Colonic mucosa (tissue), 4 donors: ENCODE data around the gene ZNF652. TPM values are rescaled to one million over a fixed set of nuclear protein-coding genes. Genes with fewer than 3 reads are reported as not detected.

Experiments used
- DNase-seq: peaks from one replicate; pipeline ENCODE4 v3.0.0-alpha.2; 2020
- H3K27ac ChIP-seq: fragments of 200-600 bp; one replicate; pipeline ENCODE4 v1.8.0; 2021
- H3K27me3 ChIP-seq: fragments of 200-600 bp; one replicate; pipeline ENCODE4 v1.8.0; 2021
- H3K36me3 ChIP-seq: fragments of 200-600 bp; one replicate; pipeline ENCODE4 v1.8.0; 2021
- H3K4me1 ChIP-seq: fragments of 200-600 bp; one replicate; pipeline ENCODE4 v1.8.0; 2021; ENCODE audit warnings: mild to moderate bottlenecking
- H3K4me3 ChIP-seq: fragments of 200-600 bp; one replicate; pipeline ENCODE4 v1.8.0; 2021
- H3K9ac ChIP-seq, 2 donors: one replicate each; pipeline ENCODE4 v1.7.0; 2013; ENCODE audit warnings: control low read depth in 2 of 2, low read depth in 2 of 2, low read length in 2 of 2
- H3K9me3 ChIP-seq: fragments of 200-600 bp; one replicate; pipeline ENCODE4 v1.8.0; 2021
- CTCF ChIP-seq: fragments of 200-600 bp; IDR thresholded peaks from one replicate; pipeline ENCODE4 v1.8.0; 2022; ENCODE audit warnings: antibody characterized with exemption, mild to moderate bottlenecking
- intact Hi-C: fragments of 100-400 bp; cut with DNase I; formaldehyde crosslinking; loops from one replicate; pipeline ENCODE4 v1.14.1; 2022
- total RNA-seq, 2 donors: library from RNA; stranded (reverse); fragmentation: NEBNext Ultra II Directional in 1 of 2; extraction: Animal tissue kit (Norgen Biotek cat#: 25700) in 1 of 2; gene quantifications; one replicate each; pipeline ENCODE4 v1.2.1, GENCODE V29; 2021
- donor health status: healthy.
- donor health status: DM: no; HTN: no; CAD: no.
- donor health status: DM: no; HTN: no; CAD: no.

The ZNF652 gene
- total RNA-seq, 2 donors from 2014 or later: 38.1 to 62.5 TPM

DNA sequence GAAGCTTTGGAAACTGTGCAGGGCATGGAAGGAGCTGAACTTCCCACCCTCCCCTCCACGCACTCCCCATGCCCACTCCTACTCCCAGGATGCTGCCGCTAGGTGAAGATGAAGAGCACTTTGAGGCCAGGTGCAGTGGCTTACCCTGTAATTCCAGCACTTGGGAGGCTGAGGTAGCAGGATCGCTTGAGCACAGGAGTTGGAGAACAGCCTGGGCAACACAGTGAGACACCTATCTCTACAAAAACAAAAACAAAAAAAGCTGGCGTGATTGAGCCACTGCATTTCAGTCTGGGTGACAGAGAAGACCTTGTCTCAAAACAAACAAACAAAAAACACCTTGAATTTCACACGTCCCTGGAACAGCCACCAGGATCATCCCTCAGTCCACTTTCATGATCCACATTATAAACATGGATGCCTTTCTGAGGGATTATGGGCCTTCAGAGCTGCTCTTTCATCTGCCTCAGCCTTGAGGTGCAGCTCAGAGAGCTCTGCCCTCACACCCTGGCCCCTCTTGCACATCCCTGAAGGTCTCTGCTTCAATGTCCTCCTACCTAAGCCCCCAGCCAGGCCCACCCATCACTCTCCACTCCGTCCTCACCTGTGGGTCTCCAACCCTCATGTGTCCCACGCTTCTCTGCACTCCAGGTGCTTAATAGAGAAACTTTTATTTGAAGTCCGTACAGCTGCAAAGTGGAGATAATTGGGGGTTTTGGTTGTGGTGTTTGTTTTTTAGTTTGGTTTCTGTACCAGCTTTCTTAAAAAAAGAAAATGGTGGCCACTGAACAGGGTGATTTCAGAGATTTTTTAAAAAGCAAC lies 26.9 kb upstream of the ZNF652 start:
- intact Hi-C loops: no loop called here
- no peaks in the 10 kb centered on the region for H3K36me3 ChIP-seq
- H3K9ac ChIP-seq: no peak overlapping the region
- no peaks in the 10 kb centered on the region for H3K27me3 ChIP-seq
- no peak for TF ChIP-seq CTCF
- peaks cover 10% of the 10 kb centered on the region for H3K4me1 ChIP-seq
- no peak for DNase-seq
- no peaks in the 10 kb centered on the region for H3K9me3 ChIP-seq
- H3K4me3 ChIP-seq: no peak overlapping the region
- no peak overlapping the region for H3K27ac ChIP-seq

DNA sequence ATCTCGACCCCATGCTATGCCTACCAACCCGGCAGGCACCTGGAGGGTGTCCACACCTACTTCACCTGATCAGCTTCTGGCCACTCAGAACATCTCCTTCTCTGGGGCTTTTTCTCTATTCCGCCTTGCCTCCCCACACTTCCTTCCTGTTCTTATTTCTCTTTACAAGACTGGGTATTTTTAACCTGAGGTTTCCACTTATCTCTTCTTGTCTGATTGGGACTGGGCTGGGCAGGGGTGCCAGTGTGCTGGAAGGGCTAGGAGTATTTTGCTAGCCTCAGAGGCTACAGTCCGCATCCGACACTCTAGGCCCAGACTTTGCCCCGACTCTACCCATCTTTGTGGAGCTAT lies 26.2 kb upstream of the ZNF652 start:
- peaks cover 10% of the 10 kb centered on the region for H3K4me1 ChIP-seq
- no peak overlapping the region for H3K9ac ChIP-seq
- H3K9me3 ChIP-seq: no peaks in the 10 kb centered on the region
- H3K27ac ChIP-seq: no peak overlapping the region
- intact Hi-C loops: no loop called here
- H3K27me3 ChIP-seq: no peaks in the 10 kb centered on the region
- H3K36me3 ChIP-seq: no peaks in the 10 kb centered on the region
- no peak for DNase-seq
- no peak overlapping the region for H3K4me3 ChIP-seq
- no peak for TF ChIP-seq CTCF

- H3K27me3 ChIP-seq: no peaks in the 10 kb centered on the region
- no peak overlapping the region for H3K4me3 ChIP-seq
- H3K36me3 ChIP-seq: no peaks in the 10 kb centered on the region
- no peak overlapping the region for H3K27ac ChIP-seq
- no peak overlapping the region for H3K9ac ChIP-seq
- peaks cover 10% of the 10 kb centered on the region for H3K4me1 ChIP-seq
- no peak for DNase-seq
- no peak for TF ChIP-seq CTCF
- intact Hi-C loops: no loop called here
- H3K9me3 ChIP-seq: no peaks in the 10 kb centered on the region
Observed at GRCh38 chr17:49387498-49388289, 25.6 kb upstream of the ZNF652 start.

GRCh38 chr17:49386373-49386772 lies 24.3 kb upstream of the ZNF652 start:
- no peaks in the 10 kb centered on the region for H3K27me3 ChIP-seq
- intact Hi-C loops: no loop called here
- H3K36me3 ChIP-seq: no peaks in the 10 kb centered on the region
- H3K4me1 ChIP-seq: peaks cover 10% of the 10 kb centered on the region
- no peak overlapping the region for H3K9ac ChIP-seq
- TF ChIP-seq CTCF: no peak
- H3K27ac ChIP-seq: no peak overlapping the region
- H3K4me3 ChIP-seq: no peak overlapping the region
- DNase-seq: no peak
- no peaks in the 10 kb centered on the region for H3K9me3 ChIP-seq

- H3K36me3 ChIP-seq: no peaks in the 10 kb centered on the region
- TF ChIP-seq CTCF: no peak
- no peaks in the 10 kb centered on the region for H3K9me3 ChIP-seq
- H3K9ac ChIP-seq: no peak overlapping the region
- no peak overlapping the region for H3K27ac ChIP-seq
- H3K4me1 ChIP-seq: no peaks in the 10 kb centered on the region
- no peak for DNase-seq
- no peaks in the 10 kb centered on the region for H3K27me3 ChIP-seq
- intact Hi-C loops: no loop called here
- H3K4me3 ChIP-seq: no peak overlapping the region
Observed at GRCh38 chr17:49384951-49385350, 22.9 kb upstream of the ZNF652 start.
